Adrenal gland (tissue), 5 donors: ENCODE data around the gene MZB1.

Source experiments
- CTCF ChIP-seq, 6 experiments: fragments of 450-650 bp in 4 of 6; fragments of 200-600 bp in 2 of 6; sonication (generic) in 1 of 6; IDR thresholded peaks; 1 replicate in 5 of 6; 2 replicates in 1 of 6; pipeline versions ENCODE4 v1.5.1 to v1.8.0; 2016 to 2021; ENCODE audit warnings: antibody characterized with exemption in 6 of 6, mild to moderate bottlenecking in 2 of 6, moderate library complexity in 1 of 6
- POLR2A ChIP-seq, 2 donors: fragments of 450-650 bp; IDR thresholded peaks; one replicate each; pipeline ENCODE4 v1.6.1; 2017; ENCODE audit warnings: antibody characterized with exemption in 2 of 2, mild to moderate bottlenecking in 2 of 2, moderate library complexity in 1 of 2
- donor health status: DM: no; HTN: no; CAD: no.

DNA sequence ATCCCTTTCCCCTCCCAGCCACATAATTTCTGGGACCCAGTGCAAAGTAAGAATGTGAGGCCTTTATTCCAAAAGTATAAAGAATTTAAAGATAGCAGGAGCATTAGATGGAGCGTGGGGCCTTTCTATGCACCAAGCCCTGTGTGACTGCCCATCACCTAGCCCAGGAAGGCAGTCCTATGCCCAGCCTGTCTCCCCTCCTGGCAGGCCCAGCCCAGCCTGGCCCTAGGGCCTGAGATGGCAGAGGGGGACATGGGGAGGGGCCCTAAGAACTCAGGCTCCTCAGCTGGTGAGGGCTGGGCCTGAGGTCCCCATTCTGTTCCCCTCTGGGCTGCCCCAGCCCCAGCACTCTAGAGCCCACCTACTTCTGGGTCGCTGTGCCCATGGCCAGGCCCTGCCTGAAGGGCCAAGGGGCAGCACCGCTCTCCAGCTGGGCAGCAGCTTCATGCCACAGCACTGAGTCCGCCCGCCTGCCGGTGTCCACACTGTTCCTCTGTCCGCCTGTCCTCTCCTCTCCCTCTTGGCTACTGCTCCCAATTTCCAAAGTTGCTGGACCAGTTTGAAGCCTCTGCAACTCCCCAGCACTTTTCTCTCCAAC is 5.6 kb downstream of the MZB1 start:
- TF ChIP-seq POLR2A (IDR thresholded peaks at IDR 0.05), result no peak
- no peak for TF ChIP-seq CTCF (IDR thresholded peaks at IDR 0.05)
